Ovary (tissue), 3 donors: ENCODE results near the gene FNBP1.

Experiments used
- EP300 ChIP-seq: sonication (generic); formaldehyde crosslinking; IDR thresholded peaks from one replicate; pipeline ENCODE4 v1.6.1; 2017; ENCODE audit warnings: antibody characterized with exemption
- POLR2A ChIP-seq: fragments of 450-650 bp; IDR thresholded peaks from one replicate; pipeline ENCODE4 v1.6.1; 2017; ENCODE audit warnings: antibody characterized with exemption, mild to moderate bottlenecking, moderate library complexity
- TF ChIP-seq, protein P1 (sequence below), 3 donors: fragments of 450-650 bp in 2 of 3; fragments of 200-600 bp in 1 of 3; IDR thresholded peaks; one replicate each; pipeline versions ENCODE4 v1.5.1 to v1.8.0; 2016 to 2022; ENCODE audit warnings: antibody characterized with exemption in 3 of 3, mild to moderate bottlenecking in 1 of 3
- donor health status: DM: no; HTN: no; CAD: no.

DNA sequence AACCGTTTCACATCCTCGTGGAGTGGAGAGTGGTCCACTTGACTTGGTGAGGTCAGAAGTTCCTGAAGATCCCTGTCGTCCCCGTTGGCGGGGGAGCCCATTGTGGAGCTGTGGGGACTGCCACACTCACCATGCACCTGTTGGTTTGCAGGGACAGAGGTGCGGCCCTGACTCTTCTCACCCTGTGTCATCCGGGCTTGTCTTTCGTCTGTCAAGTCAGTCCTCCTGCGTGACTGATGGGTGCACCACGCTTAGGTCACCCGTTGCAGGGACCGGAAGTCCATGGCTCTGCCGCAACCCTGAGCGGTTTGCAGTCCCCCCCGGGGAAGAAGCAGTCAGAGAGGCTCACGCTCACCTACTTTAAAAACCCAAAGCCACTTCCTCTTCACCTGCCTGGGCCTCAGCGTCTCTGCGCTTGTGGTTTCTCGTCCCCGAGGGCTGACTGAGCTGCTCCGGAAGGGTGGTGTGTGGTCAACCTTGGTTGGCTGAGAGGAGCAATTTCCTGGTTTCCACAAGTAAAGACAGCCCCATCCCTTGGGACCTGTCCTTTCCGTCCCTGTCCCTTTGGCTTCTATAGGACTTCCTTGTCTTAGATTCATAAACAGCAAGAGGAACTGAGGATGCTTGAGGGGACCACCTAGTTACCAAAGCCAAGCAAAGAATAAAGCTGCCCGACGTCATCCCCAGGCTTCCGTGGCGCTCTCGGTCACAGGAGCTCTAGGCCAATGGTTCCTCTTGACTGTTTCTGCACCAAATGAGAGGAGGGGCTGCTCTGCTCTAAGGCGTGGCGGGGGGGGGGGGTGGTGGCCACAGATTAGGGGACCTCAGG lies 154.5 kb downstream of the FNBP1 start:
- TF ChIP-seq, protein P1, sequence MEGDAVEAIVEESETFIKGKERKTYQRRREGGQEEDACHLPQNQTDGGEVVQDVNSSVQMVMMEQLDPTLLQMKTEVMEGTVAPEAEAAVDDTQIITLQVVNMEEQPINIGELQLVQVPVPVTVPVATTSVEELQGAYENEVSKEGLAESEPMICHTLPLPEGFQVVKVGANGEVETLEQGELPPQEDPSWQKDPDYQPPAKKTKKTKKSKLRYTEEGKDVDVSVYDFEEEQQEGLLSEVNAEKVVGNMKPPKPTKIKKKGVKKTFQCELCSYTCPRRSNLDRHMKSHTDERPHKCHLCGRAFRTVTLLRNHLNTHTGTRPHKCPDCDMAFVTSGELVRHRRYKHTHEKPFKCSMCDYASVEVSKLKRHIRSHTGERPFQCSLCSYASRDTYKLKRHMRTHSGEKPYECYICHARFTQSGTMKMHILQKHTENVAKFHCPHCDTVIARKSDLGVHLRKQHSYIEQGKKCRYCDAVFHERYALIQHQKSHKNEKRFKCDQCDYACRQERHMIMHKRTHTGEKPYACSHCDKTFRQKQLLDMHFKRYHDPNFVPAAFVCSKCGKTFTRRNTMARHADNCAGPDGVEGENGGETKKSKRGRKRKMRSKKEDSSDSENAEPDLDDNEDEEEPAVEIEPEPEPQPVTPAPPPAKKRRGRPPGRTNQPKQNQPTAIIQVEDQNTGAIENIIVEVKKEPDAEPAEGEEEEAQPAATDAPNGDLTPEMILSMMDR (IDR thresholded peaks at IDR 0.05), result no peak
- TF ChIP-seq EP300 (no peak), POLR2A (no peak)
